IMR-90 (cell line): Measurements from ENCODE around the gene URB2.

Experiments used
- BHLHE40 ChIP-seq: fragments of 150-350 bp; IDR thresholded peaks from 2 replicates; pipeline ENCODE4 v1.6.1; 2016; ENCODE audit warnings: mild to moderate bottlenecking, low read depth, low read length
- CHD1 ChIP-seq: IDR thresholded peaks from 2 replicates; pipeline ENCODE4 v1.6.1; 2012; ENCODE audit warnings: low read depth, low read length, improper control_type of control experiment
- MAFK ChIP-seq: IDR thresholded peaks from 2 replicates; pipeline ENCODE4 v1.6.1; 2012; ENCODE audit warnings: low read depth, low read length, improper control_type of control experiment
- MAZ ChIP-seq: IDR thresholded peaks from 2 replicates; pipeline ENCODE4 v1.6.1; 2012; ENCODE audit warnings: low read depth, mild to moderate bottlenecking, low read length, improper control_type of control experiment, moderate library complexity, borderline replicate concordance
- MXI1 ChIP-seq: IDR thresholded peaks from 2 replicates; pipeline ENCODE4 v1.6.1; 2012; ENCODE audit warnings: low read depth, mild to moderate bottlenecking, low read length, moderate library complexity, borderline replicate concordance
- NFE2L2 ChIP-seq: fragments of 150-350 bp; IDR thresholded peaks from 2 replicates; pipeline ENCODE4 v1.6.1; 2016; ENCODE audit warnings: low read depth, mild to moderate bottlenecking, low read length
- POLR2A ChIP-seq: IDR thresholded peaks from 2 replicates; pipeline ENCODE4 v1.6.1; 2012; ENCODE audit warnings: mild to moderate bottlenecking, low read depth, low read length
- RAD21 ChIP-seq: IDR thresholded peaks from 2 replicates; pipeline ENCODE4 v1.6.1; 2012; ENCODE audit warnings: low read length, improper control_type of control experiment
- RCOR1 ChIP-seq: IDR thresholded peaks from 2 replicates; pipeline ENCODE4 v1.6.1; 2012; ENCODE audit warnings: mild to moderate bottlenecking, low read length, improper control_type of control experiment; ENCODE audit not compliant: insufficient replicate concordance
- RFX5 ChIP-seq: IDR thresholded peaks from 2 replicates; pipeline ENCODE4 v1.8.0; 2012; ENCODE audit warnings: low read depth, mild to moderate bottlenecking, low read length, moderate library complexity
- SMC3 ChIP-seq: fragments of 150-350 bp; IDR thresholded peaks from 2 replicates; pipeline ENCODE4 v1.6.1; 2016; ENCODE audit warnings: low read depth, mild to moderate bottlenecking, antibody characterized with exemption, low read length, moderate library complexity
- TF ChIP-seq, protein P1 (sequence below): conservative IDR thresholded peaks from 2 replicates; pipeline ENCODE4 v1.5.1; 2012; ENCODE audit warnings: mild to moderate bottlenecking, low read depth, low read length, improper control_type of control experiment
- TF ChIP-seq, protein P2 (sequence below): fragments of 150-350 bp; IDR thresholded peaks from 2 replicates; pipeline ENCODE4 v1.6.1; 2017; ENCODE audit warnings: mild to moderate bottlenecking, antibody characterized with exemption, low read length, low read depth

DNA sequence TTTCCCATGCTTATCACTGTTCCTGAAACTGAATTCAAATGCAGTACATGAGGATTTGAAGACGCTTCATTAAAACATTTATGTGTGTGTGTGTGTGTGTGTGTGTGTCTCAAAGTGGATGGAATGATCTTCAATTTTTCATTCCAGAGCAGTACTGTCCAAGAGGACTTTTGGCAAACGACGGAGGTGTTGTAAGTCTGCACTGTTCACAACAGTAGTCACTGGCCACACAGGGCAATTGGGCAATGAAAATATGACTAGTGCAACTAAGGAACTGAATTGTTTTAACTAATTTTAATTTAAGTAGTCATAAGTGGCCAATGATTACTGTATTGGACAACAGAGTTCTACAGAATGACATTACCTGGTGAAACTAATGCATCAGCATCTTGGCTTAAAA is 5.2 kb upstream of the URB2 start:
- TF ChIP-seq RCOR1, result no peak
- TF ChIP-seq, protein P1, sequence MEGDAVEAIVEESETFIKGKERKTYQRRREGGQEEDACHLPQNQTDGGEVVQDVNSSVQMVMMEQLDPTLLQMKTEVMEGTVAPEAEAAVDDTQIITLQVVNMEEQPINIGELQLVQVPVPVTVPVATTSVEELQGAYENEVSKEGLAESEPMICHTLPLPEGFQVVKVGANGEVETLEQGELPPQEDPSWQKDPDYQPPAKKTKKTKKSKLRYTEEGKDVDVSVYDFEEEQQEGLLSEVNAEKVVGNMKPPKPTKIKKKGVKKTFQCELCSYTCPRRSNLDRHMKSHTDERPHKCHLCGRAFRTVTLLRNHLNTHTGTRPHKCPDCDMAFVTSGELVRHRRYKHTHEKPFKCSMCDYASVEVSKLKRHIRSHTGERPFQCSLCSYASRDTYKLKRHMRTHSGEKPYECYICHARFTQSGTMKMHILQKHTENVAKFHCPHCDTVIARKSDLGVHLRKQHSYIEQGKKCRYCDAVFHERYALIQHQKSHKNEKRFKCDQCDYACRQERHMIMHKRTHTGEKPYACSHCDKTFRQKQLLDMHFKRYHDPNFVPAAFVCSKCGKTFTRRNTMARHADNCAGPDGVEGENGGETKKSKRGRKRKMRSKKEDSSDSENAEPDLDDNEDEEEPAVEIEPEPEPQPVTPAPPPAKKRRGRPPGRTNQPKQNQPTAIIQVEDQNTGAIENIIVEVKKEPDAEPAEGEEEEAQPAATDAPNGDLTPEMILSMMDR, result no peak
- no peak for TF ChIP-seq SMC3
- no peak for TF ChIP-seq RAD21
- no peak for TF ChIP-seq POLR2A
- no peak for TF ChIP-seq BHLHE40
- no peak for TF ChIP-seq MAFK
- TF ChIP-seq CHD1, result no peak
- TF ChIP-seq, protein P2, sequence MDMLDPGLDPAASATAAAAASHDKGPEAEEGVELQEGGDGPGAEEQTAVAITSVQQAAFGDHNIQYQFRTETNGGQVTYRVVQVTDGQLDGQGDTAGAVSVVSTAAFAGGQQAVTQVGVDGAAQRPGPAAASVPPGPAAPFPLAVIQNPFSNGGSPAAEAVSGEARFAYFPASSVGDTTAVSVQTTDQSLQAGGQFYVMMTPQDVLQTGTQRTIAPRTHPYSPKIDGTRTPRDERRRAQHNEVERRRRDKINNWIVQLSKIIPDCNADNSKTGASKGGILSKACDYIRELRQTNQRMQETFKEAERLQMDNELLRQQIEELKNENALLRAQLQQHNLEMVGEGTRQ, result no peak
- no peak for TF ChIP-seq RFX5
- TF ChIP-seq NFE2L2, result no peak
- TF ChIP-seq MXI1, result no peak
- no peak for TF ChIP-seq MAZ
